ENCODE measurements around the gene MAN2B2. TPM values are rescaled to one million over a fixed set of nuclear protein-coding genes. Genes with fewer than 3 reads are reported as not detected.
A peak's percentile ranks its signal among the peaks of the same experiment; 100 is the strongest.

Gene MAN2B2
- total RNA-seq, 3 donors from 2014 or later, result 18.7 to 49.8 (median 19.6) TPM

DNA sequence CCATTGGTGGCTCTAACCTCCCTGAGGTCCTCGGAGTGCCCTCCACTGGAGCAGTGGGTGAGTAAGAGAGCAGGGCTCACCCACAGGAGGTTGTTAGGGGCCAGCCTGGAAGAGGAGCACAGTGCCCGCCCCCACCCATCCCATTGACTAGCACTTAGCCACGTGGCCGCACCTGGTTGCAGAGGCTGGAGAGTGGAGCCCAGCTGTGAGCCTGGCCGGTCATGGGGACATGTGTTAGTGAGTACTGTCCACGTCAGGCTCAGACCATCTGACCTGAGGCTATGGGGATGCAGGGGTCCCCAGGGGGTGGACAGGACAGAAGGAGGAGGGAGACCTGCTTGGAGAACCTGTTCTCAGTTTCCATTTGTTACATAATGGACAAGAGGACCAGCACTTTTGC, 1.4 kb upstream of the MAN2B2 start:
- H3K36me3 ChIP-seq, result no peaks in the 10 kb centered on the region
- no peak for DNase-seq (ENCODE audit: low spot score in 2 of 2)
- H3K27me3 ChIP-seq, result no peaks in the 10 kb centered on the region
- intact Hi-C loops (cut with DNase I; ENCODE audit: low total_unique reads), result no loop called here
- no peak overlapping the region for H3K27ac ChIP-seq
- peaks cover 0 to 4% of the 10 kb centered on the region in 2 donors for H3K4me1 ChIP-seq
- no peak overlapping the region for H3K4me3 ChIP-seq
- H3K9me3 ChIP-seq, result no peaks in the 10 kb centered on the region
- no peak for TF ChIP-seq POLR2AphosphoS5 (IDR thresholded peaks at IDR 0.05)
- TF ChIP-seq POLR2A (IDR thresholded peaks at IDR 0.05), result no peak
- TF ChIP-seq, protein P1, sequence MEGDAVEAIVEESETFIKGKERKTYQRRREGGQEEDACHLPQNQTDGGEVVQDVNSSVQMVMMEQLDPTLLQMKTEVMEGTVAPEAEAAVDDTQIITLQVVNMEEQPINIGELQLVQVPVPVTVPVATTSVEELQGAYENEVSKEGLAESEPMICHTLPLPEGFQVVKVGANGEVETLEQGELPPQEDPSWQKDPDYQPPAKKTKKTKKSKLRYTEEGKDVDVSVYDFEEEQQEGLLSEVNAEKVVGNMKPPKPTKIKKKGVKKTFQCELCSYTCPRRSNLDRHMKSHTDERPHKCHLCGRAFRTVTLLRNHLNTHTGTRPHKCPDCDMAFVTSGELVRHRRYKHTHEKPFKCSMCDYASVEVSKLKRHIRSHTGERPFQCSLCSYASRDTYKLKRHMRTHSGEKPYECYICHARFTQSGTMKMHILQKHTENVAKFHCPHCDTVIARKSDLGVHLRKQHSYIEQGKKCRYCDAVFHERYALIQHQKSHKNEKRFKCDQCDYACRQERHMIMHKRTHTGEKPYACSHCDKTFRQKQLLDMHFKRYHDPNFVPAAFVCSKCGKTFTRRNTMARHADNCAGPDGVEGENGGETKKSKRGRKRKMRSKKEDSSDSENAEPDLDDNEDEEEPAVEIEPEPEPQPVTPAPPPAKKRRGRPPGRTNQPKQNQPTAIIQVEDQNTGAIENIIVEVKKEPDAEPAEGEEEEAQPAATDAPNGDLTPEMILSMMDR (IDR thresholded peaks at IDR 0.05), result no peak

DNA sequence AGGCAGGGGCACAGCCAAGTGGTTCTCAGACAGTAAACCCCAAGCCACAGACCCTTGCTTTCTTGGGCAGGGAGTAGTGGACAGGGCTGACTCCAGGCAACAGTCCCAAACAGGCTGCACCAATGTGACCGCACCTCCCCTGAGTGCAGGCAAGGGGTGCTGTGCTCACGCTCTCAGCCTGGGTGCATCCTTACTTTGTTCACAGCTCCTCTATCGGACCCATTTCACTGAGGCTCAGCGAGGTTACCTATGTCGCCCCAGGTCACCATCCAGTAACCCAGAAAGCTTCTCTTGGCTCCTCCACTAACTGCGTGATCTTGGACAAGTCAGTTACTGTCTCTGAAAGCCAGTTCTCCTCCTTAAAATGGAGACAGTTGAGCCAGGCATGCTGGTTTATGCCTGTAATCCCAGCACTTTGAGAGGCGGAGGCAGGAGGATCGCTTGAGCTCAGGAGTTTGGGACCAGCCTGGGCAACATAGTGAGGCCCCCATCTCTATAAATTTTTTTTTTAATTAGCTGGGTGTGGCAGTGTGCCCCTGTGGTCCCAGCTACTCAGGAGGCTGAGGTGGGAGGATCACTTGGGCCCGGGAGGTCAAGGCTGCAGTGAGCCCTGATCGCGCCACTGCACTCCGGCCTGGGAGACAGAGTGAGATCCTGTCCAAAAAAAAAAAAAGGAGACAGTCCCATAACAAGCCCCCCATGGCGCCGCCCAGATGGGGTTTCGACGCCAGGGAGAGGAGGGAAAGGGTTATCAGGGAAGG, 823 bp upstream of the MAN2B2 start:
- H3K4me1 ChIP-seq, result peaks cover 0 to 4% of the 10 kb centered on the region in 2 donors
- DNase-seq (ENCODE audit: low spot score in 2 of 2), result no peak
- no peaks in the 10 kb centered on the region for H3K9me3 ChIP-seq
- intact Hi-C loops (cut with DNase I; ENCODE audit: low total_unique reads), result no loop called here
- peak overlapping the region; percentile 52 to 75 for H3K27ac ChIP-seq
- TF ChIP-seq POLR2AphosphoS5 (IDR thresholded peaks at IDR 0.05) (no peak), POLR2A (IDR thresholded peaks at IDR 0.05) (no peak)
- TF ChIP-seq, protein P1 (IDR thresholded peaks at IDR 0.05), result no peak
- peak overlapping the region; percentile 74 to 81 (median 81) for H3K4me3 ChIP-seq
- no peaks in the 10 kb centered on the region for H3K36me3 ChIP-seq
- H3K27me3 ChIP-seq, result no peaks in the 10 kb centered on the region

DNA sequence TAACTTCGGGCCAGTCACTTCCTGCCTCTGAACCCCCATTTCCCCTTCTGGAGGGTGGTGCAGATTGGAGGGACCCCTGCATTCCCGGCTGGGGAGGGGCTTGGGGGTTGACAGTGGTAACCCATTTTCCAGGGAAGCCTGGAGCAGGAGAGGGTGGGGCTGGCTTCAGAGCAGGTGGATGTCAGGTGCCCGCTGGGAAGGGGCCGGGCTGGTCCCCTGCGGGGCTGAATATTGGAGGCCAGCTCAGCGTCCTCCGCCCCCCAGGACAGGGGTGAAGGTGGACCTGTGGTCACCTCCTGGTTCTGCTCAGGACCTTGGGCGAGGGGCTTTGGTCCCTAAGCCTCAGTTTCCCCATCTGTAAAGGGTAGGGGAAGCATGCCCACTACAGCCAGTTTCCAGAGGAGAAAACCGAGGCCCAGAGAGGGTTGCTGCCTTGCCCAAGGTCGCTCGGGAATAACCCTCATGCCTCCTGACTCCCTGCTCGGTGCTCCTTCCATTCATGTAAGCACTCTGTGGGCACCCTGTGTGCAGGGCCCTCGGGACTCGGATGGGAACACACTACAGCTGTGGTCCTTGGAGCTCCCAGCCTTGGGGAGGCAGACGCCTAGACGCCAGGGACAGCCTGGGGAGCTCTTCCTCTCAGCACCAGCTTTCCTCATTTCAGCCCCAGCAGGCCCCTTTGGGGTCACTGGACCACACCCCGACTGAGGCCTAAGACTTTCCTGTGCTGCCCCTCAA, 683 bp downstream of the MAN2B2 start:
- DNase-seq (ENCODE audit: low spot score in 2 of 2), result no peak
- no peaks in the 10 kb centered on the region for H3K27me3 ChIP-seq
- intact Hi-C loops (cut with DNase I; ENCODE audit: low total_unique reads), result no loop called here
- H3K9me3 ChIP-seq, result no peaks in the 10 kb centered on the region
- H3K36me3 ChIP-seq, result no peaks in the 10 kb centered on the region
- H3K4me3 ChIP-seq, result peak overlapping the region; percentile 74 to 81 (median 81)
- H3K27ac ChIP-seq, result peak overlapping the region; percentile 52 to 75
- TF ChIP-seq, protein P1 (IDR thresholded peaks at IDR 0.05), result no peak
- TF ChIP-seq POLR2A (IDR thresholded peaks at IDR 0.05), result no peak
- TF ChIP-seq POLR2AphosphoS5 (IDR thresholded peaks at IDR 0.05), result no peak
- peaks cover 0 to 4% of the 10 kb centered on the region in 2 donors for H3K4me1 ChIP-seq

DNA sequence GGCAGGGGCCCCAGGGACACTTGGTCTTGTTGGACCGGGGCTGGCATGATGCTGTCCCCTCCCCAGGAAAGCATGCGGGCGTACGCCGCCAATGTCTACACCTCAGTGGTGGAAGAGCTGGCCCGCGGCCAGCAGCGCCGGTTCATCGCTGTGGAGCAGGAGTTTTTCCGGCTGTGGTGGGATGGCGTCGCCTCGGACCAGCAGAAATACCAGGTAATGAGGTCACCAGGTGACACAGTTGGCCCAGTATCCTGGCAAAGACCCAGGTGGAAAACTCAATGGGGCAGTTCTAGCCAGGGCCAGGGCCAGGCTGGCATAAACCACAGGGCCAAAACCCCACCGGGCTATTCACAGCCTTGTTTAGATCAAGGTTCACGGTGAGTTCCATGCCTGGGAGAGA, 1.5 kb downstream of the MAN2B2 start:
- Histone ChIP-seq H3K36me3 (no peaks in the 10 kb centered on the region), H3K27ac (peak overlapping the region; percentile 39 to 40), H3K4me1 (peaks cover 0 to 4% of the 10 kb centered on the region in 2 donors), H3K4me3 (peak overlapping the region in 1 of 3 donors; percentile 9), H3K9me3 (no peaks in the 10 kb centered on the region), H3K27me3 (no peaks in the 10 kb centered on the region)
- intact Hi-C loops (cut with DNase I; ENCODE audit: low total_unique reads), result no loop called here
- TF ChIP-seq POLR2A (IDR thresholded peaks at IDR 0.05) (no peak), POLR2AphosphoS5 (IDR thresholded peaks at IDR 0.05) (no peak)
- TF ChIP-seq, protein P1 (IDR thresholded peaks at IDR 0.05), result no peak
- peak; percentile 70 to 75 for DNase-seq (ENCODE audit: low spot score in 2 of 2)

DNA sequence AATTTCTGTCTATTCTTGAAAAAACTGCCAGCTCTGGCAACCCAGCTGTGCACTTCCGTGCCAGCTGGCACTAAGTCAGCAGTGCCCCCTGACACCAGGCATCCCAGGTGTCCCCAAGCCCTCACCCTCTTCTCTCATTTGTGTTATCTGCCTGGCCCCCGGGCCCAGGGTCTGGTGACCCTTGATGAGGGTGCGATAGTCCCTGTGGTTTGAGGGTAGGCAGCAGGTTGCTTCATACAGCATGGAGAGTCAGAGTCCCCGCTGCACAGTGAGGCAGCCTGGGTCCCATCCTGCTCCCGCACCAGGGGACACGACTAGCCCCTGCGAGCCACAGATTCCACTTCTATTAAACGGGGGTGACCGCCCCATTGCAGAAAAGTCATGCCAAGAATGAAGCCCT, 1.9 kb downstream of the MAN2B2 start:
- Histone ChIP-seq H3K9me3 (no peaks in the 10 kb centered on the region), H3K27me3 (no peaks in the 10 kb centered on the region), H3K4me3 (peak overlapping the region in 1 of 3 donors; percentile 9), H3K36me3 (no peaks in the 10 kb centered on the region), H3K27ac (peak overlapping the region; percentile 19 to 39), H3K4me1 (peaks cover 0 to 4% of the 10 kb centered on the region in 2 donors)
- no peak for DNase-seq (ENCODE audit: low spot score in 2 of 2)
- TF ChIP-seq, protein P1 (IDR thresholded peaks at IDR 0.05), result no peak
- TF ChIP-seq POLR2AphosphoS5 (IDR thresholded peaks at IDR 0.05) (no peak), POLR2A (IDR thresholded peaks at IDR 0.05) (no peak)
- intact Hi-C loops (cut with DNase I; ENCODE audit: low total_unique reads), result no loop called here

All from breast epithelium (tissue), 4 donors.